Left lung (tissue), 14 donors: ENCODE data around the gene MAP3K15. TPM values are rescaled to one million over a fixed set of nuclear protein-coding genes. Genes with fewer than 3 reads are reported as not detected.

Experiments used
- ATAC-seq: fragments of 200-7000 bp; cut with Tn5 transposase; one replicate; pipeline ENCODE4 v1.9.1; 2020; ENCODE audit warnings: moderate library complexity
- DNase-seq, 4 donors: peaks; one replicate each; pipeline ENCODE4 v3.0.0-alpha.2; 2013 to 2020
- H3K27ac ChIP-seq, 2 donors: fragments of 200-600 bp; sonication (generic) in 1 of 2; one replicate each; pipeline versions ENCODE4 v1.5.0 to v1.8.0; 2020 to 2021
- H3K27me3 ChIP-seq, 2 donors: fragments of 200-600 bp; sonication (generic) in 1 of 2; one replicate each; pipeline versions ENCODE4 v1.5.0 to v1.8.0; 2020 to 2021
- H3K36me3 ChIP-seq, 2 donors: fragments of 200-600 bp; sonication (generic) in 1 of 2; one replicate each; pipeline versions ENCODE4 v1.5.0 to v1.8.0; 2020 to 2021
- H3K4me1 ChIP-seq, 2 donors: fragments of 200-600 bp; one replicate each; pipeline ENCODE4 v1.8.0; 2021
- H3K4me3 ChIP-seq, 2 donors: fragments of 200-600 bp; sonication (generic) in 1 of 2; one replicate each; pipeline versions ENCODE4 v1.5.0 to v1.8.0; 2020 to 2021; ENCODE audit warnings: mild to moderate bottlenecking in 1 of 2
- H3K9me3 ChIP-seq, 2 donors: fragments of 200-600 bp; sonication (generic) in 1 of 2; one replicate each; pipeline versions ENCODE4 v1.5.0 to v1.8.0; 2020 to 2021
- CTCF ChIP-seq, 2 donors: fragments of 200-600 bp; sonication (generic) in 1 of 2; IDR thresholded peaks; one replicate each; pipeline versions ENCODE4 v1.5.0 to v1.8.0; 2021; ENCODE audit warnings: antibody characterized with exemption in 2 of 2
- intact Hi-C, 2 donors: fragments of 100-400 bp; cut with DNase I; formaldehyde crosslinking; loops; one replicate each; pipeline versions ENCODE4 v1.11.2 to v1.14.2; 2022
- long read RNA-seq, 12 donors: library from polyadenylated mRNA in 2 of 12; unstranded in 2 of 12; transcript quantifications; one replicate each; pipeline ENCODE4 v2.0.0 and lab custom pipeline, GENCODE V29; 2019 to 2026
- polyA plus RNA-seq, 6 donors: library from polyadenylated mRNA; unstranded; fragments of 120-200 nt; gene quantifications; one replicate each; pipeline ENCODE4 v1.2.1, GENCODE V29; 2013; ENCODE audit not compliant: insufficient read length in 6 of 6
- total RNA-seq, 2 donors: library from RNA; stranded (reverse); fragmentation: NEBNext Ultra II Directional; extraction: Animal tissue kit (Norgen Biotek cat#: 25700); gene quantifications; one replicate each; pipeline ENCODE4 v1.2.1, GENCODE V29; 2021
- donor health status: DM: no; HTN: yes; CAD: no.
- donor health status: DM: no; HTN: no; CAD: no.

The MAP3K15 gene
- under 1 TPM; 0.24 to 0.41 TPM for total RNA-seq
- 1 to 10 TPM; 1.4 to 2.0 (median 1.7) TPM for polyA plus RNA-seq
- long read RNA-seq, donor 1, partial matches to known transcripts, result 0 of 1 reads
- long read RNA-seq, donor 1, other reads (novel, unspliced or antisense), result 0 of 1 reads
- long read RNA-seq, donor 2, result 0 reads
- long read RNA-seq, donor 3, partial matches to known transcripts, result 0 of 2 reads
- long read RNA-seq, donor 3, other reads (novel, unspliced or antisense), result 0 of 2 reads
- long read RNA-seq, donor 4, partial matches to known transcripts, result 0 of 1 reads
- long read RNA-seq, donor 4, other reads (novel, unspliced or antisense), result 1 of 1 reads
- long read RNA-seq, donor 5, result 0 reads
- long read RNA-seq, donor 6, full-length matches to known transcripts, result 2 of 2 reads
- long read RNA-seq, donor 6, partial matches to known transcripts, result 0 of 2 reads
- long read RNA-seq, donor 6, other reads (novel, unspliced or antisense), result 0 of 2 reads
- long read RNA-seq, donor 7, partial matches to known transcripts, result 105 of 127 reads
- long read RNA-seq, donor 7, other reads (novel, unspliced or antisense), result 22 of 127 reads
- long read RNA-seq, donor 8, result 0 reads
- long read RNA-seq, donor 9, result 0 reads
- long read RNA-seq, donor 10, result 0 reads
- long read RNA-seq, donor 11, partial matches to known transcripts, result 0 of 2 reads
- long read RNA-seq, donor 11, other reads (novel, unspliced or antisense), result 0 of 2 reads
- long read RNA-seq, donor 12, result 0 reads

- Histone ChIP-seq H3K27ac (no peak within 1 kb of the TSS), H3K9me3 (no peaks in the 10 kb centered on the region), H3K36me3 (no peaks in the 10 kb centered on the region), H3K4me1 (peaks cover 0 to 8% of the 10 kb centered on the region in 2 donors), H3K4me3 (peak within 1 kb of the TSS in 1 of 2 donors; percentile 36), H3K27me3 (peaks cover 7 to 27% of the 10 kb centered on the region in 2 donors)
- intact Hi-C loops, result no loop called here
- TF ChIP-seq CTCF (IDR thresholded peaks at IDR 0.05), result no peak
- peak in 2 of 4 donors; percentile 33 to 82 for DNase-seq
- ATAC-seq, result peak; percentile 66
Observed at GRCh38 chrX:19514791-19515614, at the start of gene MAP3K15. MAP3K15 (minus strand) TSS chrX:19515508; CDS start chrX:19515261, 247 bp downstream.

GRCh38 chrX:19564606-19565005 is 49.3 kb upstream of the MAP3K15 start:
- DNase-seq (no peak), ATAC-seq (no peak)
- H3K27me3 ChIP-seq, result no peaks in the 10 kb centered on the region
- H3K36me3 ChIP-seq, result no peaks in the 10 kb centered on the region
- no peaks in the 10 kb centered on the region for H3K4me1 ChIP-seq
- no peaks in the 10 kb centered on the region for H3K9me3 ChIP-seq
- no peak overlapping the region for H3K27ac ChIP-seq
- H3K4me3 ChIP-seq, result no peak overlapping the region
- intact Hi-C loops, result no loop called here
- TF ChIP-seq CTCF (IDR thresholded peaks at IDR 0.05), result no peak

- intact Hi-C loops, result no loop called here
- H3K27me3 ChIP-seq, result no peaks in the 10 kb centered on the region
- H3K27ac ChIP-seq, result no peak overlapping the region
- no peak for ATAC-seq
- DNase-seq, result no peak
- H3K36me3 ChIP-seq, result no peaks in the 10 kb centered on the region
- no peaks in the 10 kb centered on the region for H3K4me1 ChIP-seq
- no peak for TF ChIP-seq CTCF (IDR thresholded peaks at IDR 0.05)
- H3K9me3 ChIP-seq, result no peaks in the 10 kb centered on the region
- no peak overlapping the region for H3K4me3 ChIP-seq
Observed at GRCh38 chrX:19563746-19564145, 48.4 kb upstream of the MAP3K15 start.

- no peaks in the 10 kb centered on the region for H3K9me3 ChIP-seq
- intact Hi-C loops, result no loop called here
- no peaks in the 10 kb centered on the region for H3K27me3 ChIP-seq
- no peak for ATAC-seq
- no peak for DNase-seq
- H3K27ac ChIP-seq, result no peak overlapping the region
- TF ChIP-seq CTCF (IDR thresholded peaks at IDR 0.05), result no peak
- H3K36me3 ChIP-seq, result no peaks in the 10 kb centered on the region
- H3K4me3 ChIP-seq, result no peak overlapping the region
- no peaks in the 10 kb centered on the region for H3K4me1 ChIP-seq
Observed at GRCh38 chrX:19563327-19563726, 48.0 kb upstream of the MAP3K15 start.
